Skin epidermis (tissue), 12 donors: ENCODE data around the gene ERICH2.

Source experiments
- H3K27ac ChIP-seq, 21 experiments: fragments of 200-600 bp; sonication (generic) in 11 of 21; one replicate each; pipeline ENCODE4 v1.5.0; 2020; ENCODE audit warnings: mild to moderate bottlenecking in 3 of 21, inconsistent platforms in 2 of 21, moderate library complexity in 2 of 21
- H3K4me3 ChIP-seq, 7 experiments: fragments of 200-600 bp; sonication (generic) in 2 of 7; one replicate each; pipeline ENCODE4 v1.5.0; 2020; ENCODE audit warnings: inconsistent platforms in 2 of 7, mild to moderate bottlenecking in 2 of 7, moderate library complexity in 1 of 7

Gene ERICH2

GRCh38 chr2:170815746-170816503 lies 45.7 kb downstream of the ERICH2 start:
- peak overlapping the region in 6 of 7 experiments; percentile 19 to 45 (median 30) for H3K4me3 ChIP-seq
- H3K27ac ChIP-seq = no peak overlapping the region

DNA sequence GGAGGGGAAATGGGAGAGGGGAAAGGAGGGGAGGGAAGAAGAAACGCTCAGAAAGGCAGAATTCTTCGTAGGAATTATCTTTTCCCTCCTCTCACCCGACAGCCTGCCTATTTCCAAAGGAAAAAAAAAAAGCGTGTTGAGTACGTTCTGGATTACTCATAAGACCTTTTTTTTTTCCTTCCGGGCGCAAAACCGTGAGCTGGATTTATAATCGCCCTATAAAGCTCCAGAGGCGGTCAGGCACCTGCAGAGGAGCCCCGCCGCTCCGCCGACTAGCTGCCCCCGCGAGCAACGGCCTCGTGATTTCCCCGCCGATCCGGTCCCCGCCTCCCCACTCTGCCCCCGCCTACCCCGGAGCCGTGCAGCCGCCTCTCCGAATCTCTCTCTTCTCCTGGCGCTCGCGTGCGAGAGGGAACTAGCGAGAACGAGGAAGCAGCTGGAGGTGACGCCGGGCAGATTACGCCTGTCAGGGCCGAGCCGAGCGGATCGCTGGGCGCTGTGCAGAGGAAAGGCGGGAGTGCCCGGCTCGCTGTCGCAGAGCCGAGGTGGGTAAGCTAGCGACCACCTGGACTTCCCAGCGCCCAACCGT lies 46.4 kb downstream of the ERICH2 start, which contains the start of gene GAD1:
GAD1 (plus strand) TSS at position 384 of the 589 bp plus-strand sequence. CDS start 1,705 bp downstream, outside the sequence.
- Histone ChIP-seq H3K4me3 (peak within 1 kb of the TSS; percentile 17 to 45 (median 29)), H3K27ac (no peak within 1 kb of the TSS)

- Histone ChIP-seq H3K27ac (no peak overlapping the region), H3K4me3 (peak overlapping the region; percentile 17 to 45 (median 29))
Observed at GRCh38 chr2:170817093-170818035, 47.2 kb downstream of the ERICH2 start.

DNA sequence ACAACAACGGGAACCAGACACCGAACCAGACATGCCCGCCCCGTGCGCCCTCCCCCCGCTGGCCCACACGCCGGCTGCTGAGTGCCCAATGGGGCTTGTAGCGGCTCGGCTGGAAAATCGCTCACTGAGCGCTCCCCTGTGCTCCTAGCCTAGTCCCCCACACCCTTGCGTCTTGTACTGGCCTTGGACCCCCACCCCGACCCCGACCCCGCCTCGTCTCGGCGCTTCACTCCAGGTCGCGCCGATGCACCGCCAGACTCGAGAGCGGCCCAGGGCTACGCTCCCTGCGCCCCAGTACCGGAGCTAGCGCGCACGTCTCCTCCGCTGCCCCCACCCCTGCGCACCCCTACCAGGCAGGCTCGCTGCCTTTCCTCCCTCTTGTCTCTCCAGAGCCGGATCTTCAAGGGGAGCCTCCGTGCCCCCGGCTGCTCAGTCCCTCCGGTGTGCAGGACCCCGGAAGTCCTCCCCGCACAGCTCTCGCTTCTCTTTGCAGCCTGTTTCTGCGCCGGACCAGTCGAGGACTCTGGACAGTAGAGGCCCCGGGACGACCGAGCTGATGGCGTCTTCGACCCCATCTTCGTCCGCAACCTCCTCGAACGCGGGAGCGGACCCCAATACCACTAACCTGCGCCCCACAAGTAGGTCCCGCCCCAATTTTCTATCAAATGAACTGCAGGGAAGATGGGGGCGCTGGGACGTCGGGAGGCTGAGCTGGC lies 48.0 kb downstream of the ERICH2 start:
- H3K4me3 ChIP-seq = peak overlapping the region in 5 of 7 experiments; percentile 19 to 45 (median 32)

GRCh38 chr2:170818752-170819470 lies 48.7 kb downstream of the ERICH2 start:
- Histone ChIP-seq H3K4me3 (peak overlapping the region in 1 of 7 experiments; percentile 38), H3K27ac (no peak overlapping the region)

More for the DNA sequence above, 48.0 kb downstream of the ERICH2 start:
- no peak overlapping the region for H3K27ac ChIP-seq

DNA sequence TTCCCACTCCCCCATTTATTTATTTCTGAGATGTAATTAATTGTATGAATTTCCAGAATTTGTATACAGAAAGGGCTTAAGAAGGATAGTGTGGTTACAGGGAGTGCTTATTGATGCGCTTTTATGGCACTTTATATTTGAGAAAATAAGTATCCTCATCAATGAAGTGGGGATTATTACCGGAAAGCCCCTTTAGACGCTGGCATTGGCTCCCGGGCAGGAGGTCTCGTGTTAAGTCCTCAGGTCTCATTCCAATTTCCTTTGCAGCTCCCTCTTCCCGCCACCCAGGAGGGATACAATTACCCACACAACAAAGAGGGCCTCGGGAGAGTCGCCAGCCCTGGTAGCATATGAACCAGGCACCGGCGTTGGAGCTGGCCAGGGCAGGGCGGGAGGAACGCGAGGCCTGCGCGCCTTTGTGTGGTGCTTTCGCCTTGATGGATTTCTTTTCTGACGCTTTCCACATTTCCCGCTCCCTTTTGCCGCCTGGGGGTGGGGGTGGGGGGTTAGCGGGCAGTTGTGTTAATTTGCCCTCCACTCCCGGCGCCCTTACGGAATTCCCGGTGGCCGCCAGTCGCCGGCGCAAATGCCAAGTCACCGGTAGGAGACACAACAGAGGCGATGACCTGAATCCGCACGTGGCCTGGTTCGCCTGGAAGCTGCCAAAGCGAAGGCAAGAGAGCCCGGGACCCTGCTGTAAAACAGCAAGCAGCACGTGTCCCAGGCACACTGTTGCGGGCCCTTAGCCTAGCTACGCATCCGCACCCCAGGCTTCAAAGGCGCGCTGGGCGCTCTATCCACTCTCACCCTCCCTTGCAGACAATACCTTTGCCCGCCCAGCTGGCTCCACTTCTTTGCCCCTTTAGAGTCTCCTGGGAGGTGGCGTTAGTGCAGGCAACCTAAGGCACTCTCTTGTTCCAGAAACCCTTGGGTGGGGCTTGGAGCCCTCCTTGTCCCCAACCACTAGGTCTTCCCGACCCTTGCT lies 49.8 kb downstream of the ERICH2 start:
- H3K4me3 ChIP-seq = peak overlapping the region in 3 of 7 experiments; percentile 6 to 23 (median 19)
- H3K27ac ChIP-seq = no peak overlapping the region

- H3K4me3 ChIP-seq = peak overlapping the region in 4 of 7 experiments; percentile 6 to 28 (median 15)
- H3K27ac ChIP-seq = no peak overlapping the region
Observed at GRCh38 chr2:170820757-170821530, 50.8 kb downstream of the ERICH2 start.

DNA sequence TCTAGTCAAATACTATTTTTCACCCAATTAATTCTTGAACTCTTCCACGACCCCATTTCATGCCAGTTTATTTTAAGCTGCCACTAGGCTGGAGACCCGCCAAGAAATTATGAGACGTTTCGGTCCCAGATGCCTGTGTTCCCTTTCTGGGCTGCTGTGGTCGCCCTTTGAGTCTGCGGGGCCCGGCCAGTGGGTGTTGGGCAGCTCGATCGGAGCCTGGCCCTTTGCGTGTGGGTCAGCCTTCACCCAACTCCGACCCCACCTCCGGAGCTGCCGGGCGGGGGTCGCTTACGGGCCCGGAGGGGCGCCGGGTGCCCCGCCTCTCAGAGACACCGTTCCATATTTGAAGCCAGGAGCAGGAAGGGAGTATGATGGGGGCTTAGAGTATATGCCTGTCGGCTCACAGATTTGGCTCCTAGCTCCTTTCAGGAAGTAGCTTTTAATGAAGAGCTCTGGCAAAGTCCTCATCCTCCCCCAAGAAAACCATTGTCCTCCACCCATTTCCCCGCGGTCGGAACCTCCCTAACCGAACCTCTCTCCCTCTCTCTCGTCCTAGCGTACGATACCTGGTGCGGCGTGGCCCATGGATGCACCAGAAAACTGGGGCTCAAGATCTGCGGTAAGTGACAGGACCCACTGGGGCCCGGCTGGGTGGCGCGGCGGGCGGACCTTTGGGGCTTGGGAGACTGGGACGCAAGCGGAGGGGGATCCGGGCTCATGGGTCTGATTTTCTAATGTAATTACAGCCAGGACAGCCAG lies 51.5 kb downstream of the ERICH2 start:
- Histone ChIP-seq H3K4me3 (peak overlapping the region in 2 of 7 experiments; percentile 23 to 28), H3K27ac (no peak overlapping the region)

DNA sequence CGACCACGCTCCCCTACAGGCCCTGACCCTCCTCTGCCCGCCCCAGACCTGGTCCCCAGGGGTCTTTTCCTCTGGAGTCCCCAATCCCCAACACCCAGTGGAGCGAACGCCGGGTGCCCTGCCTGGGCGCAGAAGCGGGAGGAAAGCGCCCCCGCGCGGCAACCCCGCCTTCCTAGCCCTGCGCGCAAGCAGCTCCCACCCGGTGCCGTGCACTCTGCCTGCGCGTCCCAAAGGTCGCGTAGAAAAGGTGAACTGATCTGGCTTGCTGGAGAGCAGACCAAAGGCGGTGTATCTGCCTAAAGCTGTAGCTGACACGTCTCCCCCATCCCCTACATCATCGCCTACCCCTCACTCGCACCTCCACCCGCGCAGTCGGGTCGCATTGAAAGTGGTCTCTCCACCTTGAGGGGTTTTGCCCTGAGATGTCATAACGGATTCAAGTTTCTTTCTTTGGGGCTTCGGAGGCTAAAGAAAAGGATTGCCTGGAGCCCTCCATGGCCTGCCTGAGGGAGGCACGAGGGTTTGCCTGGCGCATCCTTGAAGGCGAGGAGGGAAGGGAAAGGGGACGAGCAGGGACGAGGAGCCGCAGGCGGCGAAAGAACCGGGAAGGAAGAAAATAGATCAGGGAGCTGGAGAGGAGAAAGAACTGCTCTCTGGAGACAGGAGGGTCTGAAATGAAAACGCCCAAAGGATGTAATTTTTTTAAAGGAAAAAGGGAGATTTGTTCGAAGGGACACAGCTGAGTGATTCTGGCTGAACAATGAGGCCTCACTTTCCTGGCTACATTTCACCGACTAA lies 52.3 kb downstream of the ERICH2 start:
- no peak overlapping the region for H3K27ac ChIP-seq
- H3K4me3 ChIP-seq = peak overlapping the region in 2 of 7 experiments; percentile 7 to 28

- Histone ChIP-seq H3K27ac (no peak overlapping the region), H3K4me3 (peak overlapping the region in 2 of 7 experiments; percentile 7 to 25)
Observed at GRCh38 chr2:170823088-170823897, 53.1 kb downstream of the ERICH2 start.

- Histone ChIP-seq H3K27ac (no peak overlapping the region), H3K4me3 (peak overlapping the region in 1 of 7 experiments; percentile 7)
Observed at GRCh38 chr2:170823898-170824215, 53.7 kb downstream of the ERICH2 start.

- no peak overlapping the region for H3K27ac ChIP-seq
- no peak overlapping the region for H3K4me3 ChIP-seq
Observed at GRCh38 chr2:170824526-170825015, 54.4 kb downstream of the ERICH2 start.

DNA sequence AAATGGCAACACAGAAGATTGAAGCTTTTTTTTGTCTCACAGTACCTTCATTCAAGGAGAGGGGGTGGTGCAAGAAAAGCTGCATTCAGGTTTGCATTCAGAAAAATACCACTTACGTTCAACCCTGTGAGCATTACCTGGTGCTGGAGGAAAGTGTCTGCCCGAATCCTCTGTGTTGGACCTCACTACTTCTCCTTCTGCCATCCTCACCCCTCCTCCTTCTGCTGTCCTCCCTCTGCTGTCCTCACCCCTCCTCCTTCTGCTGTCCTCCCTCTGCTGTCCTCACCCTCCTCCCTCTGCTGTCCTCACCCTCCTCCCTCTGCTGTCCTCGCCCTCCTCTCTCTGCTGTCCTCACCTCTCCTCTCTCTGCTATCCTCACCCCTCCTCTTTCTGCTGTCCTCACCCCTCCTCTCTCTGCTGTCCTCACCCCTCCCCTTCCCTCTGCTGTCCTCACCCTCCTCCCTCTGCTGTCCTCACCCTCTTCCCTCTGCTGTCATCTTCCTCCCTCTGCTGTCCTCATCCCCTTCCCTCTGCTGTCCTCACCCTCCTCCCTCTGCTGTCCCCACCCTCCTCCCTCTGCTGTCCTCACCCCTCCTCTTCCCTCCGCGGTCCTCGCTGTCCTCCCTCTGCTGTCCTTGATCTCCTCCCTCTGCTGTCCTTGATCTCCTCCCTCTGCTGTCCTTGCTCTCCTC lies 57.8 kb downstream of the ERICH2 start:
- Histone ChIP-seq H3K27ac (no peak overlapping the region), H3K4me3 (no peak overlapping the region)

DNA sequence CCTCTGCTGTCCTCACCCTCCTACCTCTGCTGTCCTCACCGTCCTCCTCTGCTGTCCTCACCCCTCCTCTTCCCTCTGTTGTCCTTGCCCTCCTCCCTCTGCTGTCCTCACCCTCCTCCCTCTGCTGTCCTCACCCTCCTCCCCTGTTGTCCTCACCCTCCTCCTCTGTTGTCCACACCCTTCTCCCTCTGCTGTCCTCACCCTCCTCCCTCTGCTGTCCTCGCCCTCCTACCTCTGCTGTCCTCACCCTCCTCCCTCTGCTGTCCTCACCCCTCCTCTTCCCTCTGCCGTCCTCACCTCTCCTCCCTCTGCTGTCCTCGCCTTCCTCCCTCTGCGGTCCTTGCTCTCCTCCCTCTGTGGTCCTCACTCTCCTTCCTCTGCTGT lies 58.3 kb downstream of the ERICH2 start:
- Histone ChIP-seq H3K27ac (no peak overlapping the region), H3K4me3 (no peak overlapping the region)
